Ramos (cell line): ENCODE data around the gene COMMD1.
"Not testable (repeated sequence)": the region's sequence is repeated elsewhere in the genome, so short reads cannot be mapped to it uniquely, and the experiment has no call there.

Experiments used
- in situ Hi-C: fragments of 300-500 bp; cut with MboI; formaldehyde crosslinking; loops from one replicate; pipeline ENCODE4 v1.14.3; 2022; ENCODE audit warnings: low sequenced_read_pairs; ENCODE audit not compliant: unreplicated experiment

The COMMD1 gene

DNA sequence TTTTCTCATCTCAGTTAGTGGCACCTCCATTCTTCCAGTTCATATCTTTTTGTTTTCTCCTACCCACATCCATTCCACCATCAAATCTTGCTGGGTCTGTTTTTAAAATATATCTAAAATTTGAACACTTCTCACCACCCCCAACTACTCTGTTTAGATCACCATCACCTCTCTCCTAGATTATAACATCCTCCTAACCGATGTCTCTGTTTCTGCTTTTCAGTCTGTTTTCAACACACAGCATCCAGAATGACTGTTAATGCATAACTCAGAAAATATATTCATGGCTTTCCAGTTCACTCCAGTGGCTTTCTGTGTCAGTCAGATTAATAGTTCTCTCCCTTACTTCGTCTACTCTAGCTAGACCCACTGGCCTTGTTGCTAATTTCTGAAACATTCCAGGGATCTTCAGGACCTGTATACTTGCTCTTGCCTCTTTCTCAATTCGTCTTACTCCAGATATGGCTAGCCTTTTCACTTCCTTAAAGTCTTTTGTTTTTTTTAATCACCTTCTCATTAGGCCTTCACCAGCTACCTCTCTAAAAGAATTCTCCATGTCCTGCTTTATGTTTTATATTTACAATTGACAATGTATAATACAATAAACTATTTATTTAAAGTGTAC is 105.3 kb downstream of the COMMD1 start:
- in situ Hi-C loops: no loop called here

DNA sequence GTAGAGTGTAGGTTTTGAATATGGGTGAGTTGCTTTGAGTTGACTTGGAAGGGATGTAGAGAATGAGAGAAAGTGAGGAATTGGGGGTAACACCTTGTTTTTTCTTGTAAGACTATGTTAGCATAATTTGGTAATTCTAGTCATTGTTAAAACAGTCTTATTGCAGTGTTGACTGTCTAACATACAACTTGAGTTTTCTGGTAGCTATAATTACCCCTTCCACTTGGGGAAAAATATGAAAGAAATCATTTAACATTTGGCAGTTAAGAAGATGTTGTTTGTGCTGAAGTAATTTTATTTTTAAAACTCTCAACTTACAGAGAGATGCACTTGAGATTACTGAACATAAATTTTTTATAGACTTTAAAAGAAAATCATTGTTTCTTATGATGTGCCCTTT is 108.2 kb downstream of the COMMD1 start:
- in situ Hi-C loops: no loop called here

DNA sequence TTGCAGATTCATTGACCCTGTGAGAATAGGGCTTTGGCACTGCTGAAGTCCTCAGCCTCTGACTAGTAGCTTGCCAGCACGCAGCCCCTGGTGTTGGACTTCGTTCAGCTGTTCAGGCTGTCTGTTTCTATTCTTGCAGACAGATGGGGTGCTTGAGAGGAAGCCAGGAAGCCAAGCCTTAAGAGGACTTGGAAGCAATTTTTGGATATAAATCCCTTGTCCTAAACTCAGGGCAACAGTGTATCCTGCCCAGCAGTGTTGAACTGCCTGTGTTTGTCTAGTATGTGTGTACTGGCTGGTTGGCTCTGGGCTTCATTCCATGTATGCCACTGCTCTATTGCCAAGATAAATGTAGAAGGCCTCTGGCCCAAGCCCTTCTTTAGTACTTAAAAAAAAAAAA is 108.6 kb downstream of the COMMD1 start:
- in situ Hi-C loops: no loop called here

DNA sequence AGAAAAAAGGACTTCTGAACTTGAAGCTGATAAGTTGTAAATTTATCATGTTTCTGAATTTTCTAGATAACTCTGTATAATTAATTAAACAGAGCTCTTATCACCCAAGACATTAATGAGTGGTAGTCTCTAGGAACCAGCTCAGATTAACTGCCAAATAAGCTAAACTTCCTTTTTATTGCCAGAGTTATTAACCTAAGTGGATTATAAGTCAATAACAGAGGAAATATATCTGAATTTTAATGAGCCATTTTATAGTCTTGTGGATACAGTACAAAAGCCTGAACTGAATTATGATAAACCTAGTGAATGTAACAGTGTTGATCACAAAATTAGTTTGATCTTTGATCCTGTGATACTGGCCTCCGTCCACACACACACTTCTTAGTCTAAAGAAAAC is 111.5 kb downstream of the COMMD1 start:
- in situ Hi-C loops: no loop called here

DNA sequence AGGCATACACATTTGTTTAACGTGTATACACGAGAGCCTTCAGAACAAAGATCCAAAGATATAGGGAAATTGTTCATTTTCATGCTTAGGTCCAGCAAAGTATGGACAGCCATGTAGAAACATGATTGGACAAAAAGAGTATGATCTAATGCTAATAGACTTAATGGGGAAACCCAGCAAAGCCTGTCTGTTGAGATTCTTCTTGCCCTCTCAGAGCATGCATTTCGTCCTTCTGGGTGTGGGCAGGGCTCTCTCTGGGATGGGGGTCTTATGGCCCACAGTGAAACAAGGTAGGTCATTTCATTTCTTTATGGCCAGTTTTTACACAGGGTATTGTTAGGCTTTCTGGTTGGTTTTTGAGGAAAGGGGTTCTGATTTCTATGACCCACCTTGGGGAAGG is 124.4 kb downstream of the COMMD1 start:
- in situ Hi-C loops: no loop called here

DNA sequence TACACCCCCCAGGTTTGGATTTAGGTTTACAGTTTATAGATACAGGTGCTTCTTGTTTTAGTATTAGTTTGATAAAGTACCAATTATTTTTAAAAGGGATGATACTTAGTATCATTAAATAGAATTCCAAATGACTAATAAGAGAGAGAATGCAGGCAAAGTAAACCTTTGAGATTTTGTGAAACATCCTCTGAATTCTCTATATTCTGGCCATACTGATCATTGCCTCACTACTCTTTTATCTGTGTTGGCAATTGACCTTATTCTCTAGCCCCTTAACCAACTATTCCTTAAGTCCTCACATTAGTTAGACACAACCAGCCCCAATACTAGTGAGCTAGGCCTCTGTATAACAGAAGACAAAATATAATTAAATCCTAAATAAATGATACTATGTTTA is 125.4 kb downstream of the COMMD1 start:
- in situ Hi-C loops: no loop called here

DNA sequence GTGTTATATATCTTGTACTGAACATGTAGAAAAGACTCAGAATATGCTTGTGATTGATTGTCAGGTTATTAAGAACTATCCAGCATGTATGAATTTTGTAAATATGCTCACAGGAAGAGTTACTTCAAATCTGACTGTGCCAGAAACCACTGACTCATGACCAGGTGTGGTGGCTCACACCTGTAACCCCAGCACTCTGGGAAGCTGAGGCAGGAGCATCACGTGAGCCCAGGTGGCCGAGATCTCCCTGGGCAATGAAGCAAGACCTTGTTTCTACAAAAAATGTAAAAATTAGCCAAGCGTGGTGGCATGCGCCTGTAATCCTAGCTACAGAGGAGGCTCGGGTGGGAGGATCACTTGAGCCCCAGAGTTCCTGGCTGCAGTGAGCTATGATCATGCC is 126.6 kb downstream of the COMMD1 start:
- in situ Hi-C loops: no loop called here

DNA sequence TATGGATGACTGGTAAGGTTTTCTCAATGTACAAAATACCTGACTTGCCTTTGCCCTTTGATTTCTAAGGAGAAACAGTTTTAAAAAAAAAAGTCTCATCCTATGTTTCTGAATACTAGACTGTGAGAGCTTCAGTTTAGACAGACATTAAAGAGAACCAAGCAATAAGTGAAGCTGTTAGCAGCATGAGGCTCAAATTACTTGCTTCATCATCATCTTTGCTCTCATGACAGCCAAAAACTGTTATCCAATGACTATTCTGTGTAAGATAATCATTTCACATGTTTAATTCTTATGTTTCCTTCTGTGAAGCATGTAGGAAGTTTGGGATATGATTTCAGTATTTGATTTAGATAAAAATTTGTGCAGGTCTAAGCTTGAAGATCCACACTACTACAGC is 129.2 kb downstream of the COMMD1 start:
- in situ Hi-C loops: no loop called here

DNA sequence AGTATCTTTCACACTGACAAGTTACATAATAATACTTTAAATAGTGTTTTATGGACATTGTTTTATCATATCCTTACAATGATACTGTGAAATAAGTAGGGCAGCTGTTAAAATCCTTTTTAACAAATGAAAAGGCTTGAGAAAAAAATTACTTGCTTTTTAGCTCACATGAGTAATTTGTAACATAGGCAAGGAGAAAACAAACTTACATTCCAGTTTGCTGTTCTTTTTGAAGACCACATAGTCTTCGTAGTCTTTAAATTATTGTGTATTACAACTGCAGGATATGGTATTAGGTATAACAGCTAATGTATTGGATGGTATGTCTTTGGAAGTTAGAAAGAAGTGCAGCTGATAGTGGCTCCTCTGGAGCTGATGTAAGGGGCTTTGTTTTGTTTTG is 130.8 kb downstream of the COMMD1 start:
- in situ Hi-C loops: no loop called here

DNA sequence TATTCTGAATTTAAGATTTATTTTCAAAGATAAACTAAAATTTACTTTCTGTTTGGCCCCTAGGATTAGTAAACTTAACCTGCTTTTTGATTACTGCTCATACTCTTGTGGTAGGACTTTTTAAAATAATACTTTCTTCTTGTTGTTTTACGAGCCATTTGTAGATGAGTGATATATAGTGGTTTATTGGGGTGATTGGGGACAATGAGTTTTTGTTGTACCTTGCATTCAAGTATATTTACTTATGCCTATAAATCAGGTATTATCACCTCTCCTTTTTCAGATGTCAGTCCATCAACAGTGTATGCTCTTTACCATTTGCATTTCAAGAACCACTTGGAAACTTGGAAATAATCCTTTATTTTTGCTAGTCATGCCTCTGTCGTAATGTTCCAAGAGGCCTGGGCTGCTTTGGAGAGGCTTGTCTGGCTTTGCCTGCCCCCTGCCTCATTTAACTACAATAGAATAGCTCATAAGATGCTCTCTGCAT is 131.3 kb downstream of the COMMD1 start:
- in situ Hi-C loops: no loop called here

DNA sequence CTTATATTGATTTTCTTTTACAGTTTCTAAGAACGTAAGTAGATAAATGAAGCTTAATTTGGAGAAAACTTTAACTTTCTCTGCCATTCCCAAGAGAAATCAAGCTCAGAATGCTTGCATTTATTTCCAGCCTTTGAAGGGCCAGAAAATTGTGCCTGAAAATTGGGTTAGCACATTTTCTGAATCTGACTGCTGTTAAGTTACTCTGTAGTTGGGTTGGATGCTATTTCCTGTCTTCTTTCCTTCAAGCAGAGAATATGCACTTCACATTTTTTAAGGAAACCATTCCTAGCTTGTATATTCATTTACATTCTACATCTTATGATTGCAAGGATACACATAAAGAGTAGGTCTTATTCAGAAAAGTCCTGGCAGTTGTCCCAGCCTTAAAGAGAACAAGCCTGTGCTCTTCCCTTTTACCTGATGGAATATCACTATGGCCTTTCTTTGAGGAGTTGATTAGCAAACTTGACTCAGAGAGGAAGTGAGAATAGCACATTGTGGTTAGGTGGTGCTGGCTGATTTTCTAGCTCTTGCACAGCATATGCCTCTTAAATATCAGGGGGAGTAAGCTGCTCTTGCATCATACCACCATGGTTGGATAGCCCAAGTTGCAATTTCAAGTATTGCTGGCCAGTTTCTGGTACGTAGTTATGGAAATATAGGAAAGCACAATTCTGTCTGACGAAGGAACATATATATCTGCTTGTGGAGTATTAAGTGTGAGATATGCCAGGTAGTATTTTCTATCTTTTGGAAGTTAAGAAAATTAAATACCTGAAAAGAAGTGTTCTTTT is 133.7 kb downstream of the COMMD1 start:
- in situ Hi-C loops: no loop called here

DNA sequence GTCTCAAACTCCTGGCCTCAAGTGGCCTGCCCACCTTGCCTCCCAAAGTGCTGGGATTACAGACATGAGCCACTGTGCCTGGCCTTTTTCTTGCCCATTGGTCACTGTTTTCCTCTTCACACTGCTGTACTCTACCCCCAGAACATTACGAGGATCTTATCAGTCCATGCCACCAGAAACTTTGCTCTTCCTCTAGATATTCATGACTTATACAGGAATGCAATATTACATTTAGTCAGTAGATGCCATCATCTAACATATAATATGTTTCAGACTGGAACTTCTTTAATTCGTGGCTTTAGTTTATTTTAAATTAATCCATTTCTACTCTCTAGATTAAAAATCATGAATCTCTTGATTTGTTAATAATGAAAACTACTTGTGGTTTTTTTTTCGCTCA is 135.5 kb downstream of the COMMD1 start:
- in situ Hi-C loops: no loop called here

DNA sequence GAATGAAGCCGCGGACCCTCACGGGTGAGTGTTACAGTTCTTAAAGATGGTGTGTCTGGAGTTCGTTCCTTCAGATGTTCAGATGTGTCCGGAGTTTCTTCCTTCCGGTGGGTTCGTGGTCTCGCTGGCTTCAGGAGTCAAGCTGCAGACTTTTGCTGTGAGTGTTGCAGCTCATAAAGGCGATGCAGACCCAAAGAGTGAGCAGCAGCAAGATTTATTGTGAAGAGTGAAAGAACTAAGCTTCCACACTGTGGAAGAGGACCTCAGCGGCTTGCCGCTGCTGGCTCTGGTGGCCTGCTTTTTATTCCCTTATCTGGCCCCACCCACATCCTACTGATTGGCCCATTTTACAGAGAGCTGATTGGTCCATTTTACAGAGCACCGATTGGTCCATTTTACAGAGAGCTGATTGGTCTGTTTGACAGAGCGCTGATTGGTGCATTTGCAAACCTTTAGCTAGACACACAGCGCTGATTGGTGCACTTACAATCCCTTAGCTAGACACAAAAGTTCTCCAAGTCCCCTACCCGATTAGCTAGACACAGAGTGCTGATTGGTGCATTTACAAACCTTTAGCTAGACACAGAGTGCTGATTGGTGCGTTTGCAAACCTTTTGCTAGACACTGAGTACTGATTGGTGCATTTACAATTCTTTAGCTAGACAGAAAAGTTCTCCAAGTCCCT is 136.4 kb downstream of the COMMD1 start:
- in situ Hi-C loops: not testable (repeated sequence)

DNA sequence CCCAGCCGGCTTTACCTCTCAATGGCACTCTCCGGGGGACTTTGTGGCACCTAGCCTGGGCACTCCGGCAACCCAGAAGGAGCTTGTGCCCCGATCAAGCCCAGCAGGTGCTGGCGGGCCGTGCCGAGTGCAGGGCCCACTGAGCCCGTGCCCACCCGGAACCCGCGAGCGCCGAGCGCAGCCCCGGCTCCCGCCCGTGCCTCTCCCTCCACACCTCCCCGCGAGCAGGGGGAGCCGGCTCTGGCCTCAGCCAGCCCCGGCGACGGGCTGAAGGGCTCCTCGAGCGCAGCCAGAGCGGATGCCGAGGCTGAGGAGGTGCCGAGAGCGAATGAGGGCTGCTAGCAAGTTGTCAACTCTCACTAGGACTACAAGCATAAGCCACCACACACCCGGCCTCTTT is 136.9 kb downstream of the COMMD1 start:
- in situ Hi-C loops: no loop called here

DNA sequence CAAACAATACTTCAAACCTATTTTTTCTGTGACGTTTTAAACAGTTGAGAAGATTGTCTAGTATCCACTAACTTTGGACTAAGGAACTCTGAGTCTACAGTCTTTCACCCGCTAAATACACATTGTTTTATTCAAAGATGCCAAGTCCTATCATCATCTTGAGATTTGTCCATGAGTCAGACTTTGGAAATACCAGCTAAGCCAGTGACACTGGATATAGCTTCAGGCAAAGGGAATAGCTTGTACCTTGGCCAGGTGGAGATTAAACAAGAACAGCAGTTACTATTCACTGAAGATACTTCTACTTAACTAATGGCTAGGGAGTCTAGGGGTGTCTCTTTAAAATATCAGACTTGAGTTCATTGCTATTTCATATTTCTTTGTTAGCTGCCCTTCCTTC is 137.5 kb downstream of the COMMD1 start:
- in situ Hi-C loops: no loop called here

DNA sequence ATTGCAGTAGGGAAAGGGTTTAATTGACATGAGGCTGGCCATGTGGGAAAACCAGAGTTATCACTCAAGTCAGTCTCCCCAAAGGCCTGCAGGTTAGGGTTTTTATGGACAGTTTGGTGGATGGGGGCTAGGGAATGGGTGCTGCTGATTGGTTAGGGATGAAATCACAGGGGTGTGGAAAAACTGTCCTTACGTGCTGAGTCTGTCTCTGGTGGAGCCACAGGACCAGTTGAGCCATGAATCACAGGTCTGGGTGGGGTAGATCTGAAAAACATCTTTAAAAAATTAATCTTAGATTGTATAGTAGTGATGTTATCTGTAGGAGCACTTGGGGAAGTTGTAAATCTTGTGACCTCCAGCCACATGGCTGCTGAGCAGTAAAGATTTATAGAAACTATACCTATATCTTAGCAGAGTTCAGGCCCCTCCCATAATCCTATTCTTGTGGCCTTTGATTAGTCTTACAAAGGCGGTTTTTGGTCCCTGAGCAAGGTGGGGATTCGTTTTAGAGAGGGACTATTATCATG is 139.6 kb downstream of the COMMD1 start:
- in situ Hi-C loops: no loop called here

DNA sequence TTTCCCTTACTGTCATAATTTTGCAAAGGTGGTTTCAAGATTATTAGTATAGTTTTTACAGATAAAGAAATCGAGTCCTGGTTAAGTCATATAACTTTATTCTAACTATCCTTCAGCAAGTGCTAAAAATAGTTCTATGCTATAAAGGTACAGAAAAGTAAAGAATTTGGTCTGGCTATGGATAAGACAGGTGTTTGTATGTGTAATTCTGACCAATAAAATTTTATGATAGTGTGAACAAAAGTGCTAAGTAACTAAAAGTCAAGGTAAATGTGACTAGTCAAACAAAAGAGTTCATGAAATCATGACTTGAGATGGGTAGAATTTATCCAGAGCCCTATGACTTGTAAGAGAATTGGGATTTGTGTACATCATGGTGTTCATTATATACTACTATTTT is 140.7 kb downstream of the COMMD1 start:
- in situ Hi-C loops: no loop called here

DNA sequence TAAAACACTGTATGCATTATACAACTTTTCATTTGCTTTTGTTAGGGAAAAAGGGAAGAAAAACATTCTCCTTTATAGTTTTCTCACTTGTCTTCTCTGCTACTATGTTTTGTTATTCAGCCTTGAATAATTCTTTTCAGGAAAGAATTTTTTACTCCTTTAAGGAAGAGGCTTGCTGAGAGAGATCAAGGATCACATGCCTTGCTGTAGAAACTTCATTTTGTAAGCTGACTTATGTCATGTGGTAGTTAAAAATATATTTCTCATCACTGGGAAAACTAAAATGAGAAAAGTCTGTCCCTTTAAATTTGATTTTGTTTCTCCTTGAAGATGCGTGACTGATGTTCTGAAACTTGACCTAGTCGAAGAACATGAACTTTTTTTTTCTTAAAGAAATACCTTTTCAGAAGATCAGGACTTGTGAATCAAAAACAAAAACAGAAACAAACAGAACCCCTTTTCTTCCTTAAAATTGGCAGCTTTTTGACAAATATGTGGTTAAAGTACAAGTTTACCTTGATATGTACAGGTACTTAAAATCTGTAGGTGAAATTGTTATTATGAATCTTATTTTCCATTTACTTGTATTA is 145.1 kb downstream of the COMMD1 start:
- in situ Hi-C loops: no loop called here

DNA sequence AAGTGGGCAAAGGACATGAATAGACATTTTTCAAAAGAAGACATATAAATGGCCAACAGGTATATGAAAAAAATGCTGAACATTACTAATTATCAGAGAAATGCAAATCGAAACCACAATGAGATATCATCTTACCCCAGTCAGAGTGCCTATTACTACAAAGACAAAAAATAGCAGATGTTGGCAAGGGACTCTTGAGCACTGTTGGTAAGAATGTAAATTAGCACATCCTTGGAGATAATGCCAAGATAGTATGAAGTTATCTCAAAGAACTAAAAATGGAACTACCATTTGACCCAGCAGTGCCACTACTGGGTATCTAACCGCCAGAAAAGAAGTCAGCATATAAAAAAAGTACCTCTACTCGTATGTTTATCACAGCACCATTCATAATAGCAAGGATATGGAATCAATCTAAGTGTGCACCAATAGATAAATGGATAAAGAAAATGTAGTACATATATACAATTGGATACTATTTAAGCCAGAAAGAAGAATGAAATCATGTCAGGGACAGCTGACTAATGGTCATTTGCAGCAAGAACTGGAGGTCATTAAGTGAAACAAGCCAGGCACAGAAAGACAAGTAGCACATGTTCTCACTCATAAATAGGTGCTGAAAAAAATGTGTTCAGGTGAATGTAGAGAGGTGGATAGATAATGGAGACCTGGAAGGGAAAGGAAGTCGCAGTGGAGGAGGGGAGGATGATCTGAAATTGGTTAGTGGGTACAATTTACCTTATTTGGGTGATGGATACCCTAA is 148.7 kb downstream of the COMMD1 start:
- in situ Hi-C loops: no loop called here

DNA sequence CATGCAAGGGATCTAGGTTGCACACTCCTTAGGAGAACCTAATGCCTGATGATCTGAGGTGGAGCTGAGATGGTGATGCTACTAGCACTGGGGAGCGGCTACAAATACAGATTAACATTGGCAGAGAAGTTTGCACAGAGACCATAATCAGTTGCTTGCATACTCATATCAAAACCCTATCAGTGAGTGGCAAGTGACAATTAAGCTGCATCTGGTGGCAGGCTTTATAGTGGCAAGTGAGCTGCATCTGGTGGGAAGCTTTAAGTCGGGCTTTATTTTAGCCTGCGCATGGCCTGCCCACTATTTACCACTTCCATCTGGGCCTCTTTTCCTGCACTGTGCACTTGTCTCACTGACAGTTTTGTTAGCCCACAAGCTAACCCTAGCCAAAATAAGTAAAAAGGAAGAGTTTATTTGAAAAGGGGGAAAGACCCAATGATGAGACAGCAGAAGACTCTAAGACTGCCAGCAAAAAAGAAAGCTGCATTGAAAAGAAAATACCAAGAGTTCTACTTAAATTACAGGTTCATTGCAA is 149.5 kb downstream of the COMMD1 start:
- in situ Hi-C loops: no loop called here
